ENCODE measurements around the gene KDELR1.

- no peak for TF ChIP-seq CTCF (IDR thresholded peaks at IDR 0.05)
- no peak for TF ChIP-seq POLR2A (IDR thresholded peaks at IDR 0.05)
These were observed 40.5 kb downstream of the KDELR1 start for GRCh38 chr19:48350856-48351255.

Measured in right lobe of liver (tissue), 4 donors.